Caco-2 (cell line): ENCODE results near the gene EHD4. TPM values are rescaled to one million over a fixed set of nuclear protein-coding genes. Genes with fewer than 3 reads are reported as not detected.

Source experiments
- BruUV-seq: library from RNA; stranded (reverse); fragments of 400-500 nt; replicated peaks from 2 replicates; lab custom pipeline; 2021; lab: Mats Ljungman, UMichigan
- CTCF ChIA-PET: fragments of 300-600 bp; sonication (Branson Sonifier 250); formaldehyde crosslinking; loops from one replicate; lab custom pipeline; 2022; ENCODE audit warnings: antibody characterized with exemption; lab: Charles Lee
- POLR2A ChIA-PET: fragments of 300-600 bp; sonication (Branson Sonifier 250); formaldehyde crosslinking; loops from one replicate; lab custom pipeline; 2022; ENCODE audit warnings: antibody characterized with exemption; lab: Charles Lee
- DNase-seq, 2 experiments: peaks; one replicate each; pipeline versions ENCODE4 v3.0.0 to v3.0.0-alpha.2; 2020 to 2022
- H3K27me3 ChIP-seq: replicated peaks from 2 replicates; pipeline ENCODE4 v1.6.0; 2011; ENCODE audit warnings: low read length; ENCODE audit not compliant: control insufficient read depth, insufficient read depth
- H3K36me3 ChIP-seq: 2 replicates; pipeline ENCODE4 v1.5.1; 2011; ENCODE audit warnings: low read length; ENCODE audit not compliant: control insufficient read depth, insufficient read depth
- H3K4me1 ChIP-seq: fragments of 250-450 bp; sonication (Bioruptor Pico); 2 replicates; pipeline ENCODE4 v1.5.1; 2020; ENCODE audit warnings: mild to moderate bottlenecking
- H3K4me3 ChIP-seq: 2 replicates; pipeline ENCODE4 v1.5.1; 2011; ENCODE audit warnings: low read depth, mild to moderate bottlenecking, control low read depth, low read length
- H3K9me3 ChIP-seq: fragments of 250-450 bp; sonication (Bioruptor Pico); 2 replicates; pipeline ENCODE4 v1.5.1; 2020; ENCODE audit warnings: mild to moderate bottlenecking, moderate library complexity
- H3K27ac Mint-ChIP-seq: one replicate; pipeline ENCODE4 v1.8.0; 2022; ENCODE audit warnings: mixed read lengths; ENCODE audit not compliant: unreplicated experiment
- H3K27me3 Mint-ChIP-seq: one replicate; pipeline ENCODE4 v1.8.0; 2022; ENCODE audit warnings: mixed read lengths; ENCODE audit not compliant: insufficient read depth, unreplicated experiment
- H3K36me3 Mint-ChIP-seq: one replicate; pipeline ENCODE4 v1.8.0; 2022; ENCODE audit warnings: mild to moderate bottlenecking, mixed read lengths; ENCODE audit not compliant: insufficient read depth, unreplicated experiment
- H3K4me1 Mint-ChIP-seq: one replicate; pipeline ENCODE4 v1.8.0; 2022; ENCODE audit warnings: low read depth, mixed read lengths; ENCODE audit not compliant: unreplicated experiment
- H3K4me3 Mint-ChIP-seq: one replicate; pipeline ENCODE4 v1.8.0; 2022; ENCODE audit warnings: mild to moderate bottlenecking, moderate library complexity, mixed read lengths; ENCODE audit not compliant: unreplicated experiment
- H3K9me3 Mint-ChIP-seq: one replicate; pipeline ENCODE4 v1.8.0; 2022; ENCODE audit warnings: mixed read lengths; ENCODE audit not compliant: unreplicated experiment
- CTCF ChIP-seq, 2 experiments: fragments of 200-600 bp in 1 of 2; IDR thresholded peaks; 1 replicate in 1 of 2; 2 replicates in 1 of 2; pipeline versions ENCODE4 v1.5.1 to v1.8.0; 2011 to 2022; ENCODE audit warnings: antibody characterized with exemption in 1 of 2, control low read depth in 1 of 2, inconsistent platforms in 1 of 2, low read depth in 1 of 2, low read length in 1 of 2, mild to moderate bottlenecking in 1 of 2, moderate library complexity in 1 of 2; ENCODE audit not compliant: insufficient read depth in 1 of 2, severe bottlenecking in 1 of 2, unreplicated experiment in 1 of 2
- intact Hi-C: fragments of 100-400 bp; cut with micrococcal nuclease; formaldehyde crosslinking; loops from one replicate; pipeline ENCODE4 v1.10.0; 2022; ENCODE audit not compliant: unreplicated experiment
- total RNA-seq: library from RNA; stranded (reverse); gene quantifications from 2 replicates; pipeline ENCODE4 v1.2.3, GENCODE V29; 2022

EHD4 gene
- total RNA-seq, 1 experiment from 2014 or later = 31.6 TPM

- Mint-ChIP-seq H3K27ac (no peak overlapping the region), H3K4me1 (no peaks in the 10 kb centered on the region), H3K36me3 (peaks cover 12% of the 10 kb centered on the region), H3K27me3 (no peaks in the 10 kb centered on the region), H3K9me3 (no peaks in the 10 kb centered on the region), H3K4me3 (no peak overlapping the region)
- no peak for TF ChIP-seq CTCF (IDR thresholded peaks at IDR 0.05; ENCODE audit: insufficient read depth in 1 of 2, low read depth in 1 of 2, low read length in 1 of 2, severe bottlenecking in 1 of 2, unreplicated experiment in 1 of 2)
- H3K27me3 ChIP-seq = no peaks in the 10 kb centered on the region
- intact Hi-C loops = no loop called here
- no peak overlapping the region for H3K4me3 ChIP-seq
- no peaks in the 10 kb centered on the region for H3K36me3 ChIP-seq
- H3K9me3 ChIP-seq = no peaks in the 10 kb centered on the region
- no peaks in the 10 kb centered on the region for H3K4me1 ChIP-seq
- no peak for DNase-seq
- no TSS peak for BruUV-seq
- ChIA-PET POLR2A (interaction anchor here (0.6 kb wide), 1 partner anchor 69 kb away, joined by 3 read pairs; no protein-coding TSS in a partner anchor), CTCF (interaction anchor here (0.7 kb wide), 1 partner anchor 118 kb away, joined by 3 read pairs; no protein-coding TSS in a partner anchor)
Observed at GRCh38 chr15:41851755-41852370, 120.5 kb downstream of the EHD4 start.

- Mint-ChIP-seq H3K27ac (no peak overlapping the region), H3K4me1 (no peaks in the 10 kb centered on the region), H3K4me3 (no peak overlapping the region), H3K27me3 (no peaks in the 10 kb centered on the region), H3K9me3 (no peaks in the 10 kb centered on the region), H3K36me3 (peaks cover 12% of the 10 kb centered on the region)
- intact Hi-C loops = no loop called here
- no peaks in the 10 kb centered on the region for H3K4me1 ChIP-seq
- no peak for TF ChIP-seq CTCF (IDR thresholded peaks at IDR 0.05; ENCODE audit: insufficient read depth in 1 of 2, low read depth in 1 of 2, low read length in 1 of 2, severe bottlenecking in 1 of 2, unreplicated experiment in 1 of 2)
- no peaks in the 10 kb centered on the region for H3K9me3 ChIP-seq
- no TSS peak for BruUV-seq
- H3K4me3 ChIP-seq = no peak overlapping the region
- H3K36me3 ChIP-seq = no peaks in the 10 kb centered on the region
- H3K27me3 ChIP-seq = no peaks in the 10 kb centered on the region
- no peak for DNase-seq
- CTCF ChIA-PET = no interaction called here
- POLR2A ChIA-PET = interaction anchor here (0.5 to 0.6 kb wide), 2 partner anchors 68 to 94 kb away, joined by 3 to 4 read pairs; no protein-coding TSS in a partner anchor
Observed at GRCh38 chr15:41851167-41851523, 121.2 kb downstream of the EHD4 start.

GRCh38 chr15:41850482-41851166 is 121.7 kb downstream of the EHD4 start:
- no peaks in the 10 kb centered on the region for H3K36me3 ChIP-seq
- DNase-seq = no peak
- ChIA-PET CTCF (no interaction called here), POLR2A (interaction anchor here (0.5 kb wide), 1 partner anchor 94 kb away, joined by 4 read pairs; no protein-coding TSS in a partner anchor)
- H3K4me1 Mint-ChIP-seq = no peaks in the 10 kb centered on the region
- intact Hi-C loops = no loop called here
- no peak for TF ChIP-seq CTCF (IDR thresholded peaks at IDR 0.05; ENCODE audit: insufficient read depth in 1 of 2, low read depth in 1 of 2, low read length in 1 of 2, severe bottlenecking in 1 of 2, unreplicated experiment in 1 of 2)
- H3K9me3 ChIP-seq = no peaks in the 10 kb centered on the region
- no peaks in the 10 kb centered on the region for H3K9me3 Mint-ChIP-seq
- H3K27me3 ChIP-seq = no peaks in the 10 kb centered on the region
- no peak overlapping the region for H3K4me3 ChIP-seq
- BruUV-seq = no TSS peak
- no peak overlapping the region for H3K27ac Mint-ChIP-seq
- no peak overlapping the region for H3K4me3 Mint-ChIP-seq
- H3K4me1 ChIP-seq = no peaks in the 10 kb centered on the region
- peaks cover 12% of the 10 kb centered on the region for H3K36me3 Mint-ChIP-seq
- no peaks in the 10 kb centered on the region for H3K27me3 Mint-ChIP-seq
